PC-9 (cell line): ENCODE results near the gene UBE2O.

Experiments used
- CTCF ChIP-seq: fragments of 200-600 bp; sonication (generic); conservative IDR thresholded peaks from 2 replicates; pipeline ENCODE4 v1.6.1; 2017; ENCODE audit warnings: mixed run types, antibody characterized with exemption, mild to moderate bottlenecking, moderate library complexity
- EZH2 ChIP-seq: fragments of 200-600 bp; sonication (generic); IDR thresholded peaks from 2 replicates; pipeline ENCODE4 v1.8.0; 2017; ENCODE audit warnings: antibody characterized with exemption, low read depth

GRCh38 chr17:76481071-76481655, 28.2 kb upstream of the UBE2O start:
- TF ChIP-seq CTCF (no peak), EZH2 (no peak)
